GM12892 (cell line): ENCODE results near the gene SAV1.

Experiments used
- DNase-seq: peaks from one replicate; pipeline ENCODE4 v3.0.0; 2011; ENCODE audit not compliant: insufficient read length
- FAIRE-seq: peaks from 2 replicates; lab custom pipeline; 2011; peaks lifted over from hg19 to GRCh38; lab: Jason Lieb, UNC
- POLR2A ChIP-seq: IDR thresholded peaks from 2 replicates; pipeline ENCODE4 v1.6.1; 2011; ENCODE audit warnings: low read depth, low read length, control low read depth
- POLR2AphosphoS5 ChIP-seq: IDR thresholded peaks from 2 replicates; pipeline ENCODE4 v1.6.1; 2011; ENCODE audit warnings: low read depth, low read length, control low read depth
- TAF1 ChIP-seq: IDR thresholded peaks from 2 replicates; pipeline ENCODE4 v1.6.1; 2011; ENCODE audit warnings: low read depth, mild to moderate bottlenecking, control low read depth, low read length, borderline replicate concordance

Gene SAV1

GRCh38 chr14:50619569-50620141 lies 48.5 kb downstream of the SAV1 start:
- TF ChIP-seq POLR2A, result no peak
- no peak for TF ChIP-seq TAF1
- TF ChIP-seq POLR2AphosphoS5, result no peak
- FAIRE-seq (peak; percentile 86), DNase-seq (no peak)

- TF ChIP-seq POLR2A, result no peak
- no peak for TF ChIP-seq TAF1
- TF ChIP-seq POLR2AphosphoS5, result no peak
- FAIRE-seq, result no peak
- DNase-seq, result no peak
Observed at GRCh38 chr14:50616275-50616674, 51.8 kb downstream of the SAV1 start.

- FAIRE-seq, result no peak
- TF ChIP-seq POLR2A (no peak), POLR2AphosphoS5 (no peak), TAF1 (no peak)
- DNase-seq, result no peak
Observed at GRCh38 chr14:50615552-50615951, 52.6 kb downstream of the SAV1 start.

GRCh38 chr14:50615056-50615455 lies 53.0 kb downstream of the SAV1 start:
- FAIRE-seq (no peak), DNase-seq (no peak)
- TF ChIP-seq POLR2AphosphoS5 (no peak), POLR2A (no peak), TAF1 (no peak)

- FAIRE-seq (no peak), DNase-seq (no peak)
- no peak for TF ChIP-seq POLR2A
- no peak for TF ChIP-seq POLR2AphosphoS5
- no peak for TF ChIP-seq TAF1
Observed at GRCh38 chr14:50612806-50613205, 55.3 kb downstream of the SAV1 start.

- FAIRE-seq (no peak), DNase-seq (no peak)
- no peak for TF ChIP-seq TAF1
- TF ChIP-seq POLR2A, result no peak
- TF ChIP-seq POLR2AphosphoS5, result no peak
Observed at GRCh38 chr14:50610465-50610864, 57.6 kb downstream of the SAV1 start.

- FAIRE-seq (no peak), DNase-seq (no peak)
- TF ChIP-seq TAF1, result no peak
- no peak for TF ChIP-seq POLR2A
- TF ChIP-seq POLR2AphosphoS5, result no peak
Observed at GRCh38 chr14:50608302-50608851, 59.7 kb downstream of the SAV1 start.

- no peak for TF ChIP-seq TAF1
- TF ChIP-seq POLR2AphosphoS5, result no peak
- no peak for TF ChIP-seq POLR2A
- DNase-seq, result no peak
- no peak for FAIRE-seq
Observed at GRCh38 chr14:50607761-50608160, 60.3 kb downstream of the SAV1 start.

- no peak for DNase-seq
- TF ChIP-seq POLR2AphosphoS5, result no peak
- no peak for TF ChIP-seq POLR2A
- no peak for TF ChIP-seq TAF1
- peak; percentile 36 for FAIRE-seq
Observed at GRCh38 chr14:50607181-50607580, 60.9 kb downstream of the SAV1 start.

GRCh38 chr14:50606468-50606867 lies 61.6 kb downstream of the SAV1 start:
- TF ChIP-seq POLR2AphosphoS5 (no peak), TAF1 (no peak), POLR2A (no peak)
- DNase-seq (no peak), FAIRE-seq (no peak)

GRCh38 chr14:50605766-50606165 lies 62.3 kb downstream of the SAV1 start:
- DNase-seq (no peak), FAIRE-seq (no peak)
- TF ChIP-seq TAF1 (no peak), POLR2A (no peak), POLR2AphosphoS5 (no peak)

- FAIRE-seq (no peak), DNase-seq (no peak)
- no peak for TF ChIP-seq POLR2A
Observed at GRCh38 chr14:50603565-50603964, 64.5 kb downstream of the SAV1 start.
